Karpas-422 (cell line): ENCODE measurements around the gene RXRA. TPM values are rescaled to one million over a fixed set of nuclear protein-coding genes. Genes with fewer than 3 reads are reported as not detected.

ENCODE experiments used
- DNase-seq: peaks from one replicate; pipeline ENCODE4 v3.0.0-alpha.2; 2015
- H2AFZ ChIP-seq: fragments of 200-600 bp; sonication (generic); 2 replicates; pipeline ENCODE4 v1.6.1; 2014; ENCODE audit warnings: antibody characterized with exemption, low read length, mixed read lengths
- H3K27ac ChIP-seq: fragments of 200-600 bp; sonication (generic); 2 replicates; pipeline ENCODE4 v1.5.1; 2014; ENCODE audit warnings: mild to moderate bottlenecking, low read length, moderate library complexity
- H3K27me3 ChIP-seq: fragments of 200-600 bp; sonication (generic); 2 replicates; pipeline ENCODE4 v1.6.1; 2014; ENCODE audit warnings: low read length, mixed read lengths
- H3K36me3 ChIP-seq: fragments of 200-600 bp; sonication (generic); 2 replicates; pipeline ENCODE4 v1.6.1; 2014; ENCODE audit warnings: low read length, mixed read lengths; ENCODE audit not compliant: insufficient read depth
- H3K4me1 ChIP-seq: fragments of 200-600 bp; sonication (generic); 2 replicates; pipeline ENCODE4 v1.6.1; 2014; ENCODE audit warnings: mild to moderate bottlenecking, low read length, mixed read lengths
- H3K4me2 ChIP-seq: fragments of 200-600 bp; sonication (generic); 2 replicates; pipeline ENCODE4 v1.6.1; 2014; ENCODE audit warnings: low read length, low read depth, mild to moderate bottlenecking; ENCODE audit not compliant: poor library complexity, severe bottlenecking
- H3K4me3 ChIP-seq: fragments of 200-600 bp; sonication (generic); 2 replicates; pipeline ENCODE4 v1.5.1; 2014; ENCODE audit warnings: mild to moderate bottlenecking, antibody characterized with exemption, low read length, mixed read lengths
- H3K79me2 ChIP-seq: fragments of 200-600 bp; sonication (generic); 2 replicates; pipeline ENCODE4 v1.6.1; 2014; ENCODE audit warnings: mild to moderate bottlenecking, low read length, mixed read lengths
- H3K9ac ChIP-seq: fragments of 200-600 bp; sonication (generic); 2 replicates; pipeline ENCODE4 v1.6.0; 2014; ENCODE audit warnings: low read length
- H3K9me2 ChIP-seq: fragments of 200-600 bp; sonication (generic), shearing (Covaris generic); replicated peaks from 2 replicates; pipeline ENCODE4 v1.6.0; 2014; ENCODE audit warnings: mild to moderate bottlenecking, low read length, moderate library complexity; ENCODE audit not compliant: insufficient read depth
- H3K9me3 ChIP-seq: fragments of 300-700, 200-600 bp; sonication (generic); 2 replicates; pipeline ENCODE4 v1.6.1; 2014; ENCODE audit warnings: low read length, mixed read lengths
- H4K20me1 ChIP-seq: fragments of 200-600 bp; sonication (generic); 2 replicates; pipeline ENCODE4 v1.6.1; 2014; ENCODE audit warnings: mild to moderate bottlenecking, antibody characterized with exemption, low read length, low read depth; ENCODE audit not compliant: insufficient read depth
- total RNA-seq: library from RNA; depleted of rRNA; stranded (reverse); fragments of >200 nt; shearing (Covaris generic); gene quantifications from 2 replicates; pipeline ENCODE4 v1.2.3, GENCODE V29; 2014; ENCODE audit warnings: low replicate concordance

The RXRA gene
- total RNA-seq, 1 experiment from 2014 or later: not detected

DNA sequence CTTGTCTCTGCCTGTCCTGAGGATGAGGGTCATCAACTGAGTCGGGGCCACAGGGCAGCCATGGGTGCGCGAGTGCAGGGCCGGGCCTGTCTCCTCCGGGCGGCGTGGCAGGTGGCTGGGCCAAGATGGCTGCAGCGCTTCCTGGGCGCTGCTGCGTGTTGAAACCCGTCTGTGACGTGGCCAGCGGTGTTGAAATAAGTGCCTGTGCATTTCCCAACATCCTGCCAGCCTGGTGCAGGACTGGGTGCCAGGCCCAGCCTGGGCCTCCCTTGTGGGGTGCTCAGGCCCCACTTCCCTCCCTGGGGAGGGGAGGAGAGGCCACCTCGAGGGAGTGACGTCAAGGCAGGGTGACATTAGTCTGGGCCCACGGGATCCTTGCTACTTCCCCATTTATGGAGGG lies 45.5 kb downstream of the RXRA start:
- Histone ChIP-seq H3K4me3 (no peak overlapping the region), H3K9me2 (no peaks in the 10 kb centered on the region), H3K27ac (no peak overlapping the region), H3K4me1 (no peaks in the 10 kb centered on the region), H3K79me2 (no peaks in the 10 kb centered on the region), H3K9me3 (no peaks in the 10 kb centered on the region), H3K9ac (no peak overlapping the region), H3K36me3 (no peaks in the 10 kb centered on the region), H3K4me2 (no peak overlapping the region), H4K20me1 (0 out of 2 replicates have a peak, but pooled peaks cover 4% of the 10 kb centered on the region), H3K27me3 (no peaks in the 10 kb centered on the region), H2AFZ (no peak overlapping the region)
- DNase-seq: no peak

DNA sequence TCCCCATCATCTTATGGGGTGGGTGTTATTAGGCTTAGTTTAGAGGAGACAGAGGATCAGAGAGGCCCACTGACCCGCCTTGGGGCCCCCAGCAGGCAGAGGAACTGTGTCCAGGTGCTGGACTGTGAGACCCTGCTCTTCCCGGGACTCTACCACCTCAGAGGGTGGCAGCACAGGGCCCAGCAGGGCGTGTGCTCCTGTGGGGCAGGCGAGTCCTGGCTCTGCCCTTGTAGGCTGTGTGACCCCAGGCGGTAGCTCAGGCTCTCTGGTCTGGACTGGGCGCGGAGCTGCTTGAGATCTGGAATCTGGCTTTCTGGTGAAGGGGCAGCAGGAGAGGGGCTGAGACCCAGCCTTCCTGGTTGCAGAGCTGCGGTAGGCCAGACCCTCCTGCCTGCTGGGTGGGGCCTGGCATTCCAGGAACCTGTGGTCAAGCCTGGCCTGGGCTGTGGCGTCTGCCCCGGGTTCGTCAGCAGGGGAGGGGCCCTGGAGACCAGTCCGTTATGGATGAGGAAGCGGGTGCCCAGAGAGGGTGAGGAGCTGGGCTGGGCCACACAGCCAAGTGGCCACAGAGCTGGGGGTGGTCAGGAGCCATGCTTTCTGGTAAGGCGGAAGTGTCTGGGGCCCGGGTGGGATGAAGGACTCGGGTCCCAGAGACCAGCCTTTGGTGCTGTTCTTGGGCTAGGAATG lies 46.5 kb downstream of the RXRA start:
- no peak overlapping the region for H3K4me3 ChIP-seq
- no peaks in the 10 kb centered on the region for H3K9me2 ChIP-seq
- H3K27ac ChIP-seq: no peak overlapping the region
- 0 out of 2 replicates have a peak, but pooled peaks cover 4% of the 10 kb centered on the region for H4K20me1 ChIP-seq
- DNase-seq: no peak
- H3K9ac ChIP-seq: no peak overlapping the region
- H3K9me3 ChIP-seq: no peaks in the 10 kb centered on the region
- H3K27me3 ChIP-seq: no peaks in the 10 kb centered on the region
- no peaks in the 10 kb centered on the region for H3K79me2 ChIP-seq
- H3K4me2 ChIP-seq: no peak overlapping the region
- no peak overlapping the region for H2AFZ ChIP-seq
- no peaks in the 10 kb centered on the region for H3K36me3 ChIP-seq
- no peaks in the 10 kb centered on the region for H3K4me1 ChIP-seq

DNA sequence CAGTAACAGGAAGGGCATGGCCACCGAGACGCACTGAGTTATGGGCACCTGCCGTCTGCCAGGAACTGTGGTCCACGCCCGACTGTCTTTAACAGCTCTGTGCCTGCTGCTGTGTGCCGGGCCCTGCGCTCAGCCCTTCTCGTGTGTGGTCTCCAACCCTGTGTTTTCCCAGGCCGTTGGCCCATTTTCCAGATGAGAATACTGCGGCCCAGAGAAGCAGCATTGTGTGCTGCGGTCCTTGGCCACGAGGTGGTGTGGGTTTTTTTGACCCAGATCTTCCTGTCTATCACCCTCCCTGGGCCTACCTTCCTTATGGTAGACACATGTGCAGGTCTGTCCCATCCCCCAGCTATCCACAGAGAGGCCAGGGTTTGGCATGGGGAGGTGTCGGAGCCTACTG lies 47.0 kb downstream of the RXRA start:
- Histone ChIP-seq H3K27me3 (no peaks in the 10 kb centered on the region), H4K20me1 (0 out of 2 replicates have a peak, but pooled peaks cover 4% of the 10 kb centered on the region), H3K9ac (no peak overlapping the region), H3K9me2 (no peaks in the 10 kb centered on the region), H3K4me3 (no peak overlapping the region), H3K27ac (no peak overlapping the region), H3K9me3 (no peaks in the 10 kb centered on the region), H3K4me1 (no peaks in the 10 kb centered on the region), H3K79me2 (no peaks in the 10 kb centered on the region), H3K36me3 (no peaks in the 10 kb centered on the region), H2AFZ (no peak overlapping the region), H3K4me2 (no peak overlapping the region)
- no peak for DNase-seq

DNA sequence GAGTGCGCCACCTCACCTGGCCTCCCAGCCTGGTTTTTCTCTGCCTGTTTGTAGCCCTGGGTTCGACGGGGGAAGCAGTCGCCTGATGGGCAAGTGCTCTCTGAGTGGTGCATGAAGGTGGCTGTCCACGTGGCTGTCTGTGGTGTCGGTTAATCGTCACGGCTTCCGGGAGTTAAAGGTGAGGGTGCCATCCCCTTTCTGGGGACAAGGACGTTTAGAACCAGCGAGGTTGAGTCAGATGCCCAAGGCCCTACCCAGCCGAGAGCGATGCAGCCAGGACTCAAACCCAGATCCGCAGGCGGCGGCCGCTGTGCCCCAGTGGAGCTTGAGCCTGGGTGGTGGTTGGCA lies 47.7 kb downstream of the RXRA start:
- Histone ChIP-seq H3K4me2 (no peak overlapping the region), H3K9me2 (no peaks in the 10 kb centered on the region), H2AFZ (no peak overlapping the region), H3K4me1 (no peaks in the 10 kb centered on the region), H3K27me3 (no peaks in the 10 kb centered on the region), H3K79me2 (no peaks in the 10 kb centered on the region), H3K9ac (no peak overlapping the region), H3K27ac (no peak overlapping the region), H3K9me3 (no peaks in the 10 kb centered on the region), H3K36me3 (no peaks in the 10 kb centered on the region), H3K4me3 (no peak overlapping the region), H4K20me1 (0 out of 2 replicates have a peak, but pooled peaks cover 4% of the 10 kb centered on the region)
- DNase-seq: no peak

DNA sequence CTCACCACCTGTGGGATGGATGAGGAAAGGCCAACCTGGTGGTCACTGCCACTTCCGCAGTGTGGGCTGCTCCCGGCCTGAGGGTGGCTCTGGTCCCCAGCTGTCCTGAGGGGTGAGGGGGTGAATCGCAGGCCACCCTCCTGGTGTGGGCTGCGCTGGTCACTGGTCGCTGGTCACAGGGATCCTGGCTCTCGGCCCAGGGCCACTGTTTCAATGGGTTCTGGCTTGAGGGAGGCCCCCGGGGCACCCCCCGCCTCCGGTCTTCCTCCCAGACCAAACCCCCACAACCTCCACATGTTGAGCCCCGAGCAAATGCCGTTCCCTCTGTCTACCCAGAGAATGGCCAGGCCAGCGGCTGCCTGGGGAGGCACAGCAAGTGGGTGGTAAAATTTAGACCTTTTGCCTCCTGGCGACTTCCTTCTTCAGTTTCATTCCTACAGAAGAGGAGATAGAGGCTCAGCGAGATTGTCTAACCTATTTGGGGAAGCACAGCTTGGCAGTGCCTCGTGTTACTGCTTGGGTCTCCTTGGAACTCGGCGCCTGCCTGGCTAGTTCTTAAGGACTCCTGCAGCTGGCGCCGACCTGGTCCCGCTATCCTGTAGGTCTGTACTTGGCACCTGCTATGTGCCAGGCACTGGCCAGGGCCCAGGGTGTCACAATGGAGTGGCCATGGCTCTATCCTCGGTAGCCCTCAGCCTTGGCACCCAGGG lies 48.2 kb downstream of the RXRA start:
- H3K9me2 ChIP-seq: no peaks in the 10 kb centered on the region
- H3K9ac ChIP-seq: no peak overlapping the region
- no peaks in the 10 kb centered on the region for H3K4me1 ChIP-seq
- H3K36me3 ChIP-seq: no peaks in the 10 kb centered on the region
- H3K27ac ChIP-seq: no peak overlapping the region
- no peak overlapping the region for H3K4me2 ChIP-seq
- 0 out of 2 replicates have a peak, but pooled peaks cover 4% of the 10 kb centered on the region for H4K20me1 ChIP-seq
- no peaks in the 10 kb centered on the region for H3K9me3 ChIP-seq
- H3K4me3 ChIP-seq: no peak overlapping the region
- H2AFZ ChIP-seq: no peak overlapping the region
- H3K27me3 ChIP-seq: no peaks in the 10 kb centered on the region
- H3K79me2 ChIP-seq: no peaks in the 10 kb centered on the region
- DNase-seq: no peak

DNA sequence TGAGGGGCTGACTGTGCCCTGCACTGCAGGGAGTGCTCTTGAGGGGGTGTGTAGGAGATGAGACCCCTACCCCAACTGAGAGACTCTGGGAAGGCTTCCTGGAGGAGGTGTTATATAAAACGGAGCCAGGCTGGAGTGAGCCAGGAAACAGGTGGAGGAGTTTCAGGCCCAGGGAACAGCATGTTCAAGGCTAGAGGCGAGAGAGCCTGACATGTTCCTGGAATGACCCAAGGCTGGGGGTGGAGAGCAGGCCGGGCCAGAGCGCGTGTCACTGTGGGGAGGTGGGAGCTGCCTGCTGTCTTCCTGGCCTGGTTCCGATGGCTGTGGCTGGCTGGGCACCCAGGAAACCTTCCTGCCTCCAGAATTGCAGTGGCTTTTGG lies 48.7 kb downstream of the RXRA start:
- Histone ChIP-seq H4K20me1 (0 out of 2 replicates have a peak, but pooled peaks cover 4% of the 10 kb centered on the region), H3K4me3 (no peak overlapping the region), H3K27me3 (no peaks in the 10 kb centered on the region), H3K27ac (no peak overlapping the region), H3K36me3 (no peaks in the 10 kb centered on the region), H3K9me2 (no peaks in the 10 kb centered on the region), H3K9me3 (no peaks in the 10 kb centered on the region), H3K9ac (no peak overlapping the region), H3K4me1 (no peaks in the 10 kb centered on the region), H3K4me2 (no peak overlapping the region), H2AFZ (no peak overlapping the region), H3K79me2 (no peaks in the 10 kb centered on the region)
- DNase-seq: no peak

DNA sequence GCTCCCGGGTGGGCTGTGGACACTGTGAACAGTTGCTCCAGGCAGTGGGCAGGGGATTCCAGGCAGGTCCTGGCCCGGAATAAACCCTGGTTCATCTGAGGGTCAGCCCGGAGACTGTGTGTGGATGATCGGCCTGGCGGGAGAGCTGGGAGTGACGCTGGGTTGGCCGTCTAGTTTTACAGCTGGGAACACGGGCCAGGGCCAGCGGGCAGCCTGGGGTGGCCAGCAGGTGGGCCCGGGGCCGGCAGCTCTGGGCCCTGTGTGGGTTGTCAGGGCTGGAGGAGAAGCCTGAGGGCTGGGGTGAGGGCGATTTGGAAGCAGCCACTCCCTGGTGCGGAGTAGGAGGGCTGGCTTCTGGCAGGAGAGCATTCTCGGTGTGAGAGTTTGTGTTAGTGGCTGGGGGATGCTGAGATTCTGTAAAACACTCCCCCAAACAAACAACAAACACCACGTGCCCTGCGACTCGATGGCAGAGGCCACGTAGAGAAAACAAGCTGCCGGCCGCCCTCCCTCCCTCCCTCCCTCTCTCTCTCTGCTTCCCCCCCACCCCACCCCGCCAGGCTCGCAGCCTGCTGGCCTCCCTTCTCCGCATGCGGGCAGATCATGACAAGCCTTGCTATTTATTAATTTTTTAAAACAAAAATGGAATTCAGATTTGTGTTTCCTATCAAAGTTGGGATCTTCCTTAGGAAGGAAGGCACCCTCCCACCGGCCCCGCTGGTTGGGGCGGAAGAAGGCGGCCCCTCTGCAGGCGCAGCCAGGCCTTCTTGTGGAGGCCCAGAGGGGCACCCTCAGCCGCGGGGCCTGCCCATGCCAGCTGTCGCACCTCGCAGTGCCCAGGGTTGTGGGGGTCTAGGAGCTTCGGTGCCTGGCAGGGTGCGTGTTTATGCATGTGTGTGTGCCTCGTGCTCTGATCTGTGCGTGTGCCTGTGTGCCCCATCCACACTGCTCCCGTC lies 49.5 kb downstream of the RXRA start:
- Histone ChIP-seq H3K27me3 (no peaks in the 10 kb centered on the region), H4K20me1 (0 out of 2 replicates have a peak, but pooled peaks cover 4% of the 10 kb centered on the region), H2AFZ (no peak overlapping the region), H3K79me2 (no peaks in the 10 kb centered on the region), H3K9me2 (no peaks in the 10 kb centered on the region), H3K27ac (no peak overlapping the region), H3K4me2 (no peak overlapping the region), H3K4me3 (no peak overlapping the region), H3K36me3 (no peaks in the 10 kb centered on the region), H3K9me3 (no peaks in the 10 kb centered on the region), H3K9ac (no peak overlapping the region), H3K4me1 (no peaks in the 10 kb centered on the region)
- DNase-seq: no peak
